HuH-7 (cell line): Measurements from ENCODE around the gene HOXA6.

Experiments used
- DNase-seq: peaks from one replicate; pipeline ENCODE4 v3.0.0; 2011; ENCODE audit warnings: low spot score

HOXA6 gene

DNA sequence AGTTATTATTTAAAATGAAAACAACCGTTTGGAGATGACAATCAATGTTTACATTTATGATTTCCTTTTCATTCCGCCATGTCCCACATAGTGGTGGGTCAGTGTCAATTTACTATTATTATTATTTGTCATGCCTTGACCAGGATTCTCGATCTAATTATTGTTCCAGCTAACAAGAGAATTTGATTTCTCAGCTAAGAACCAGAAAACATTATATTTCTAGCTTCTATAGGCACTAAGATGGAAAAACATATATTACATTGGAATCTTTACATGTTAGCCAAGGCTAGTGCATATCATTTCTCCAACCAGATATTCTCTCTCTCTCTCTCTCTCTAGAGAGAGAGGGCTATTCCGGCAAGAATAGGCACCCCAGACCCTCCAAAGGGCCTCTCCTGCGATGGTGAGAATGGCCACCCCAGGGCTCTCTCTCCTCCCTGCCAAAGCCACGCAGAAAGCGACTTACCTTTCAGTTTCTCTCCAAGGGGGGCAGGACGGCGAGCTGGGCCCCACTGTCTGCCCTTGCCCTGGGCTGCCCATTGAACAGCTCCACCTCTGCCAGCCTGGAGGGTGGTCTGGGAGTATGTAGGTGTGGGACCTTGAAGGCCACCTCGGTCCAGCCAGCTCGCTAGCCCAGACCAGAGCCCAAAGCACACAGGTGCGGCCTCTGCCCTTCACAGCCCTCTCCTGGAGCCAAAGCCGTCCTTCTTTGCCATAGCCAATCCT lies 2.4 kb upstream of the HOXA6 start:
- DNase-seq: no peak

DNA sequence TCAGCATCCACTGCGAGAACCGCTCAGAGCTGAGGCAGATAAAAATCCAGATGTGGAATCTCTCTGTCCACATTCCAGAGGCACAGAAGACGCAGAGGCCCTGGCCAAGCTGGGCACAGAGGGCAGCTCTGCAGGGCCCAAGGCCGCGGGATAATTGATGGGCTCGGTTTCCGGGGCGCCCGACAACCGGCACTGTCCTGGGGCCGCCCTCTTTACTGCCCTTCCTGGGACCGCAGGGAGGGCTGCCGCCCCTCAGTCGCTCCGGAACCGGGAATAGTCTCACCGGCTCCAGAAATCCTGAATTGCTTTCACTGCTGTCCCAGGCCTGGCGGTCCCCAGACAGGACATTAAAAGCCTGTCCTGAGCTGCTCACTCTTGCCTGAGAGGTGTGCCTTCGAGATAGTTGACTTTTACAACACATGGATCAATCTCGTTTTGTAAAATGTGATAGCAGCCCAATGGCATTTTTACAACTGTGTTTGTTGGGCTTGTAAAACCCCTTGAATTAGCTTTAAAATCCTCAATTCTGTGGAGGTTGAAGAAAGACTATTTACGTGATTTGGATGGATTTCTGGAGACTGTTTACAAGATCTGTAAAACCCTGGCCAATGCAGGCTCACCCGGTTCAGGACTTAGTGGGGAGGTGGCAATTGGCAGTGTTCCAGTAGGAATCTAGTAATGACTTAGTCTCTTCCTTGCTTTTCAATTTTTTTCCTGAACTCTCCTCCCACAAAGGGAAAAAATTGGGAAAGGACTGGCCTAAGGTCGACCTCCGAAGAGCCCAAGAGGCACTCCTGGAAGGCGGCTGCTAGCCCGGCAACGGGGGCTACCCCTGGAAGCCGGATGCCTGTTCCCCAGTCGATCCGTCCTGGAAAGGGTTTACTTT lies 1.4 kb upstream of the HOXA6 start:
- no peak for DNase-seq

DNA sequence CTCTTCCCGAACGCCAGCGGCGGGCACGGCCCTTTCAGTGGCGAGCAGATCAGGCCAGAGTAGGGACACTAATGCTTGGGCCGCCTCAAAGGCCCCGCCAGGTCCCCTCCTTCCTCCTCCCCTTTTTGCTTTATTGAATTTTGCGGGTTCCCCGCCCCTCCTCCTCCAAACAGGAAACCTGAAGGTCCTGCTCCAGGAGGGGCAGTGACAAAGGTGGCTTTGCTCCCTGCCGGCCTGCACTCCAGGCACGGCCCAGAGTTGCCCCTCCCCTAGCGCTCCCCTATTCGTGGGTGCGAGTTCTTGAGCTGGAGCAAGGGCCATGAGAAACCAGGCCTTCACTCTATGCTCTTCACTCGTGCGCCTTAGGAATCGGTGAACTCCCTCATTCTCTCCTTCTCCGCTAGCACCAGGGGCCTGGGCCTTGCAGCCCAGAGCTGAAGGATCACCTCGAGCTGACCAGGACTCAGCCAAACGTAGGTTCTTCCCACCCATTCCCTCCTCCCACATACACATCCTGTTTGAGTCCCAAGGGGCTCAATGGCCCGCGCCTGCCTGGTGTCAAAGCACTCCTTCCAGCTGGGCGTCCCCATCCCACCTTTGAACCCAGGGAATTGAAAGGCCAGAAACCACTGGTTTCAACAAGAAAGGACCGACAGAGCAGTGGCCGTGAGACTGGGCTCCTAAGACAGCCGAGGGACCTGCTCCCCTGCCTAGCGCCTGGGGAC lies 619 bp upstream of the HOXA6 start:
- no peak for DNase-seq

DNA sequence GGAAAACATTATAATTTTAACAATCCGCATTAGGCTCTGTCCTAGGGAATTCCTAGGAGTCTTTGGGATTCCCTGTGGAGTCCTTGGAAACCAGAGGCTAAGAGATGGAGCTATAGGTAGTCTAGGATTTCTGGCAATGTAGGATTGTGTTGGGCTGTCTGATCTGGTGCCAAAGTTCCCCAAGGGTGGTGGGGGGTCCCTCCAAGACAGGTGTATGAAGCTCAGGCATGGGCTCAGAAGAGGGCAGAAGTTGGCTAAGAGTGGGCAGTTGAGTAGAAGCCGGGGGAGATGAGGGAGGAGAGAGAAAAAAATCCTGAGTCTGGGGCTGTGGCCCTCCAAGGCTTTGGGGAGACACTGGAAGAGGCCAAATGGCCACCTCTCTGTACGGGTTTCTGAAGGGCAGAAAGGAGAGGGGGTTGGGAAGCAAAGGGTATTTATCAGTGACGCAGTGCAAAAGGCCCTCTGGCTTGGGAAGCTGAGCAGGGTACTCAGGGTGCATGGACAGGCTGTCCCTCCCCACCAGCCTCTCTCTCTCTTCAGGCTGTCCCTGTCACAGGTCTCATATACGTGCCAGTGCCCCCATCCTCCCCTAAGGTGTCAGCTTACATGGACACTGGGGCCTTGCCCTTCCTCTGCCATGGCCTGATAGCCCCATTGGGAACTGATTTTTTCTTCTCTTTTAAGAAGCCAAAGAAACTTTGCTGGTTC lies 929 bp downstream of the HOXA6 start:
- no peak for DNase-seq

DNA sequence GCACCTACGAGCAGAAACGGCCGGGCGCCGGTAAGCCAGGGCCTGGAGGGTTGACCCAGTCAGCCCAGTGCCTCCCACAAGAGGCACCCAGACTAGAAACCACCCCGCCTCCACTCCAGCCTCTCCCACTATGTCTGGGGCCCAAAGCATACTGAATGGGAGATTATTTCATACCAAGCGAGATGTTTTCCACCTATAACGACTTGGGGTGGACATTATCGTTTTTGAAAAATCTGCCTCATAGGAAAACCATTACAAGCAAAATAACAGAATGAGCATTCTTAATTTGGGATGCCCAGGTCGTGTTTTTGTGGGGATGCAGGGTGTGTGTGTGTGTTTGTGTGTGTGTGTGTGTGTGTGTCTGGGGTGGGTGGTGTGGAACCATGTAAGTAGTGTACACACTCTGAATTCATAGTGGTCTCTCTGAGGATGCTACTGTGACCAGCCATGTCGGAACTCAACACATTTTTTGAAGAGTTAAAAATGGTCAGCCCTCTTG lies 1.6 kb downstream of the HOXA6 start:
- DNase-seq: no peak

DNA sequence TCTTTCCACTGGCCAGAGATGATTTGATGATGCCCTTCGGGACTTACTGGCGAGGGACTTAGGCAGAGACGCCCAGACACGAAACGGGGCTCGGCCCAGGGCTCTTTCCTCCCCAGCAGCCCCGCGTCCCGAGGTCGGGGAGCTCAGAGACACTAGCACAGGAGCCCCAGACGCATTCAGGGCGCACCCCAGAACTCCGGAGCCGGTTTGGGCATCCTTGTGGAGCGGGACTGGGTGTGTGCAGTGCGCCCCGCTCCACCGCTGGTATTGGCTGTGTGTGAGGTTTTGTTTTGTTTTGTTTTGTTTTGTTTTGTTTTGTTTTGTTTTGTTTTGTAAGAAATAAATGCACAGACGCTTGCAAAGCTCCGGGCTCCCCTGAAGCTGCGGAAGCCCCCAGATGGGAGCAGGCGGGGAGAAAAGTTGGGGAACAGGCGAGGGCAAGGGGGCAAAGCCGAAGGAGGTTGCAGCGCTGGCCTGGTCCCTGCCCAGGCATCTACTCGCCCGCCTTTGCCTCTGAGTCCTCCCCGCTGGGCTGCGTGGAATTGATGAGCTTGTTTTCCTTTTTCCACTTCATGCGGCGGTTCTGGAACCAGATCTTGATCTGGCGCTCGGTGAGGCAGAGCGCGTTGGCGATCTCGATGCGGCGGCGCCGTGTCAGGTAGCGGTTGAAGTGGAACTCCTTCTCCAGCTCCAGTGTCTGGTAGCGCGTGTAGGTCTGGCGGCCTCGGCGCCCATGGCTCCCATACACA lies 2.2 kb downstream of the HOXA6 start:
- no peak for DNase-seq

DNA sequence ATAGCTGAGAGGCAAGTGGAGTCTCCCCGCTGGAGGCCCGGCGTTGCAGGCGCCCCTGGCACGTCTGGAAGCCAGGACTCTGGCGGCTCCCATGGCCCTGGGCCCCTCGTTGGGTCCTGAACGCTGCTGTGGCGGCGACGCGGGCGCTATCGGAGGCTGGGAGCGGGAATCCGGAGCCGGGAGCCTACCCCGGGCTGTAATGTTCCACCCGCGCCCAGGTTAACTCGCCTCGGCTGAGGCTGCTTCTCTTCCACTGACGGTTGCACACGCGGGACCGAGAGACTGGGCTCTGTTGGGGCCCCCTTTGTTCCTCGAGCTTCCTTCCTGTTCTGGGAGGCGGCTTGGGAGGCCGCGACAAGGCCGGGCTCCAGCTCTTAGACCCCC lies 2.8 kb downstream of the HOXA6 start:
- no peak for DNase-seq

DNA sequence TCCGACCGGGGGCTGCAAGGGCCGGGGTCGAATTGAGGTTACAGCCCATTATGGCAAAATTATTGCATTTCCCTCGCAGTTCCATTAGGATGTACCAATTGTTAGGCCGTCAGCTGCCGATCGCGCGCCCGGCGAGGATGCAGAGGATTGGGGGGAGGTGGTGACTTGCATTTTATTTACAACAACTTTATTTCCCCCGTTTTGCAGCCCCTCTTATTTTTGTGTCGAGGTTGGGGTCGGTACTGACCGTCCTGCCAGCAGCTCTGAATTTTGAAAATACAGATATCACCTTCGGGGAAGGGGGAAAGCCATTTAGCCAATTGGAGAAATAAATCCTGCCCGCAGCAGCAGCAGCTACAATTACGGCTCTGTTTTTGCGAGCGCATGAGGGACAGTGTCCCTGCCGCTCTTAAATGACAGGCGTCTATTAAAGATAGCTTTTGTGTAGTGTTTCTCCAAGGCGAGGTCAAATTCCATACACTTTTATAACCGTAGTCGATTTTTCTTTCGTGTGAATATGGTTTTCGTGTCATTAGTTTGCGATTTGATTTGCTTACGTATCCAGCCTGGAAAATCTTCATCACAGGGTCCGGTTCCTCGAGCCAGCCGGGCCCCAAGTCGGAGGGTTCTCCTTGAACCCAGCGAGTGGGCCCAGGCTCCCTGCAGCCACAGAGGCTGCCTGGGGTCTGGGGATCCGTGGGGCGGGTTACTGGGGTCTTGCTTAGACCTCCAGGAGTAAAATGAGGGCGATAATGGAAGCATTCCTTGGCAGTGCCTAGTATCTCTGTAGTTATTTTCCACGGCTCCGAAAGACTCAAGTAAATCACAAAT lies 3.4 kb downstream of the HOXA6 start:
- DNase-seq: no peak

DNA sequence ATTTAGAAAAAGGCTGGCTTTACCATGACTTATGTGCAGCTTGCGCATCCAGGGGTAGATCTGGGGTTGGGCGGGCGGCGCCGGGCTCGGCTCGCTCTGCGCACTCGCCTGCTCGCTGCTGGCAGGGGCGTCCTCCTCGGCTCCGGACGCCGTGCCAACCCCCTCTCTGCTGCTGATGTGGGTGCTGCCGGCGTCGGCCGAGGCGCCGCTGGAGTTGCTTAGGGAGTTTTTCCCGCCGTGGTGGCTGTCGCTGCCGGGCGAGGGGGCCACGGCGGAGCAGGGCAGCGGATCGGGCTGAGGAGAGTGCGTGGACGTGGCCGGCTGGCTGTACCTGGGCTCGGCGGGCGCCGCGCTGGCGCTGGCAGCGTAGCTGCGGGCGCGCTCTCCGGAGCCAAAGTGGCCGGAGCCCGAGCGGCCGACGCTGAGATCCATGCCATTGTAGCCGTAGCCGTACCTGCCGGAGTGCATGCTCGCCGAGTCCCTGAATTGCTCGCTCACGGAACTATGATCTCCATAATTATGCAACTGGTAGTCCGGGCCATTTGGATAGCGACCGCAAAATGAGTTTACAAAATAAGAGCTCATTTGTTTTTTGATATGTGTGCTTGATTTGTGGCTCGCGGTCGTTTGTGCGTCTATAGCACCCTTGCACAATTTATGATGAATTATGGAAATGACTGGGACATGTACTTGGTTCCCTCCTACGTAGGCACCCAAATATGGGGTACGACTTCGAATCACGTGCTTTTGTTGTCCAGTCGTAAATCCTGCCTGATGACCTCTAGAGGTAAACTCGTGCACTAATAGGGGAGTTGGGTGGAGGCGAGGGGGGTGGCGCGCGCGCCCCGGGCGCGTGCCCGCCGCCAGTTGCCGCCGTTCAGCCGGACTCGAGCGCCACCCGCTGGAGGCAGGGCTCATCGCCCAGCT lies 4.3 kb downstream of the HOXA6 start, which contains the start of gene HOXA5:
HOXA5 (minus strand) TSS at position 659 of the 927 bp plus-strand sequence; CDS start at position 585, 74 bp downstream.
- DNase-seq: peak; percentile 99

DNA sequence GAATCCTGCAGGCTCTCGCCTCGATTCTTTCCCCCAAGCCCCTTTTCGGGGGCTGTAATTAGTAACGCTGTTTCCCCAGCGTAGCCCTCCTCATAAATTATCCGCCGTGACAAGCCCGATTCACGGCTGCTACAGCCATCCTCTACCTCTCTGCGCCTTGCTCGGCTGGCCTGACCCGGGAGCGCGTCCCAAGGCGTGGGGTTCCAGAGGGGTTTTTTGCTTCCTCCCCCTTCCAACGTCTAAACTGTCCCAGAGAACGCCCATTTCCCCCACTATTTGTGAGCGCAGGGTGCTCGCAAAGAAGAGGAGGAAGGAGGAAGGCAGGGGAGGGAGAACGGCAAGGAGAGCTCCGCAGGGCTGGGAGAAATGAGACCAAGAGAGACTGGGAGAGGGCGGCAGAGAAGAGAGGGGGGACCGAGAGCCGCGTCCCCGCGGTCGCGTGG lies 5.0 kb downstream of the HOXA6 start:
- DNase-seq: no peak

DNA sequence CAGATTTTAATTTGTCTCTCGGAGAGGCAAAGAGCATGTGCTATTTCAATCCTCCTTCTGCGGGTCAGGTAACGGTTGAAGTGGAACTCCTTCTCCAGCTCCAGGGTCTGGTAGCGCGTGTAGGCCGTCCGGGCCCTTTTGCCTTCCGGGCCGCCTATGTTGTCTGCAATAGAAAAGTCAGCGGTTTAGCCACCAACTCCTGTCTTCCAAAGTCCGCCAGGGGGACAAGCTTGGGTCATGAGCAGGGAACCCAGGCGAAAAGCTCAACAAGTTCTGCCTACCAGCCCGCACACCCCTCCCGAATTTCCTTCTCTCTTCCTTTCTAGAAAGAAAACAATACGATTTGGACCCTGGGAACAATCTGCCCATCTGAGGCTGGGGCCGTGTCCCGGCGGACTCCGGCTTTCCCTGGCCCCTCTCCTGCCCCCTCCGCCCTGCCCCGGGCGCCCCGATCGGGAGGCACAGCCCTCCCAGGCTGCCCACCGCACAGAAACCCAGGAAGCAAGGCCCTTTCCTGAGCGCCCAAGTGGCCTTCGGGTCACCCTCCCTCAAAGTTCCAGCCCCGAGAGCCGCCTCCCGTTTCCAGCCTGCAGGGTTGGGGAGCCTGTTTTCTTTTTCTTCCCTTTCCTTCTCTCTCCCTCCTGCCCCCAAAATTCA lies 5.5 kb downstream of the HOXA6 start:
- DNase-seq: peak; percentile 91

DNA sequence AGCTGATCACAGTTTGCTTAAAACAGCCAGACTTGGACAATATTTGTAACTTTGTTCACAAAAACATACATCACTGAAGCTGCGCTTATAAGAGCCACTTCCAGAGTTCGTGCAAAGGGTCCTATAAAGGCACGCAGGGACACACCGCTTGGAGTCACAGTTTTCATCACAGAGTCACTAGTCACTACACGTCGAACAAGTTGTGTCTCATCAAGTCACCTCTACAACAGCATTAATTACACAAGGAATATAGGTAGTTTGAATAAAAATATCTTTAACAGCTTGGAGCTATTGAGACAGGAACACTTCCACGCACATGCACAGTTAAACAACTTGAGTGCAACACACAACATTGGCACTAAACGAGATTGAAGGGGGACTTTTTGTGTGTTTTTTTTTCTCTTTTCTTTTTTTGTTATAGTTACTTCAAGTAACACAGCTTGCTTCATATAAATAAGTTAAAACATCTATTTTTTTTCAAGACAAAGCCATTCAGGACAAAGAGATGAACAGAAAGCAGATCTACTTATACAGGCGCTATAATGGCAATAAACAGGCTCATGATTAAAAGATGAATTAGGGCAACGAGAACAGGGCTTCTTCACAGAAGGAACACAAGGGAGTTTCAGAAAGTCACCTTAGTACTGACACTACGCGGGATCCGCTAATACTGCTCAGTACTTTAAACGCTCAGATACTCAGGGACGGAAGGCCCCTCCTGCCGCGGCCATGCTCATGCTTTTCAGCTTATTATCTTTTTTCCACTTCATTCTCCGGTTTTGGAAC lies 6.2 kb downstream of the HOXA6 start:
- DNase-seq: no peak

DNA sequence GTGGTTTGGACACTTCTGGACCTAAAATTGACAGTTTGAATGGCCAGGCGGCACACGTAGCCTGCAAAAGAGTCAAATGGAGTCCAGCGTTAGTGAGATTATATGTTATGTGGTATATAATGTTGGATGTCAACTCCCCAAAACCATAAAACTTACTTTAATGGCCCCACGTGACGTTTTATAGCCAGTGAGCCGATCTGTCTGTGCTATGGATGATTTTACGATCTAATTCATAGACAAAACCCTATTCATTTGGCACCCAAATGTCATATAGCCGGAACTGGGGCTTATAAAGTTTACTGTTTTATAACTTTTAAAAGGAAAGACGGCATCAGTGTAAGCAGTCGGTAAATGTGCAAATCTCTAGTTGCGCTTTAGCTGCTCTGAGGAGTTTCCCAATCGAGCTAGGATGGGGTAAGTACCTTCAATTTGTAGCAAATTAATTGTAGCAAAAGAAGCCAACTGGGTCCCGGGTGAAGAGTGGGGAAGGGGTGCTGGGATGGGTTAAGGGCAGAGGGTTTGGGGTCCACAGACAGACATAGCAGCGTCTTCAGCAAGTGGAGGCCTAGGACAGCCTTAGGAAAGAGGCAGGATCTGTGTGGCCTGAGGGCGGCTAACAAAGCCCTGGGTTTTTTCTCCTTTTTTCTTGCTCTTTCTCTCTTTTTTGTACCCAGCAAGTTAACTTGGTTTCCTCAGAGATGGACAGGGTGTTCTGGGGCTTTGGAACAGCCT lies 7.3 kb downstream of the HOXA6 start:
- DNase-seq: peak; percentile 70

DNA sequence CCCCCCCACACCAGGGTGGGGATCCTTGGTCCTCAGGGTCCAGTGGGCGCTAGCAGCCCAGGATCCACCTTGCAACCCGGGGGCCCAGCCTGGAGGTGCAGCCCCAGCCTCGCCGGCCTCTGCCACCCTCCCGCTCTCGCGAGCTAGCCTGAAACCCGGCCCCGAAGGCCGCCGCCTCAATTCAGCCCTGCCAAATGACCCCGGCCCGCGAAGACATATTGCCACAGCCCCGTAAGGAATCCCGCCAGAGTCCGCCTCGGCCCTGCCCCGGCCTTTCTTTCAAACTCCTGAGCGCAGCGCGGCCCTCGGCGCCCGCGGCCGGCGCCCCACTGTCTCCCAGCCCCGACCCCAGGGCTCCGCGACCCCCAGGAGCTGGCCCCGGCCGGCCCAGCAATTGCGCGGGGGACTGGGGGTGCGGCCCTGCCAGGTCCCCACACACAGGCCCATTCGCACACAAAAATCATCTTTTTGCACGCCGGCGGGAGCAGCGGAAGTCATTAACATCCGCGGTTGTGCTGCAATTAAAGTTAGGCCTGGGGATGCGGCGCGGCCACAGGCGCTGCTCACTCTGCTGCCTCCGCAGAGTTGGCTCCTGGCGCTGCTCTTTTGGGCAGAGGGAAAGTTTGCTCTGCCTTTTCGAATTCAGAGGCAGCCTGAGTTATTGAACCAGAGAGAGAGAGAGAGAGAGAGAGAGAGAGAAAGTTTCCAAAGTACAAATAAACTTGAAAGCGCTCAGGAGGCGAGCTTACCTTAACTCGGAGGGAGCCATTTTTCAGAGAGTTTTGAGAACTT lies 8.0 kb downstream of the HOXA6 start:
- DNase-seq: no peak

DNA sequence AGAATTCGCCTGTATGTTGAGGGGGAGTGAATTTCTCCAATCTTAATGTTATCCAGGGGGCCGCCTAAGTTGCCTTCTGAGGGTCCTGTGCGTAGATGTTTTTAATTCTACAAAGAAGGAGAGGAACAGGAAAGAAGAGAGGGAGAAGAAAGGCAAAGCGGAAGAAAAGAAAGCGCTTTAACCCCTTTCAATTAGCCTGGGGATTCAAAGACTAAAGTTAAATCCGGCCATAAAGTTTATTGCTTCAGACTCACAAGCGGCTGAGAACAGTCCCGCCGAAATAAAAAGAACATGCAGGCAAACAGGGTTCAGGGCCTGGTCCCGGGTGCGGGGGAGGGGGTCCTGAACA lies 8.6 kb downstream of the HOXA6 start:
- no peak for DNase-seq

DNA sequence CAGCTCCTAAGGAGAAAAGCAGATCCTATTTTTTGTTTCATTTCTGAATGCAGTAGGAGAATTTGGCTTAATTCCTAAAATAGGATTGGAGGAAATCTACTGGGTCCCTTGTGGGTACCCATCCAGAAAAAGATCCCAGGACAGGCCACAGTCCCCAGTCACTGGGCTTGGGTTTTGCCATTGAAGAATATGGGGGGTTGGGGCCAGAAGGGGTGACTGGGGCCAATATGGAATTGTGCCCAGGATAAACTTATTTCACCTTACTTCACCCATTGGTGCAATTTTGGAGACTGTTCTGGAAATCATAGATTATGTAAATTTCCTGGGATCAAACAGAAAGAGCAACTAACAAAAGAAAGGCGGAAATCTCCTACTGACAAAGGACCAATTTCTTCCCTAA lies 9.1 kb downstream of the HOXA6 start:
- no peak for DNase-seq
